Subcutaneous adipose tissue (tissue), 4 donors: ENCODE measurements around the gene PLEKHB1. TPM values are rescaled to one million over a fixed set of nuclear protein-coding genes. Genes with fewer than 3 reads are reported as not detected.

Experiments
- total RNA-seq, 4 donors: library from RNA; depleted of rRNA; stranded (reverse); fragments of >200 nt; gene quantifications; one replicate each; pipeline ENCODE4 v1.1.0, GENCODE V29; 2016
- TF ChIP-seq, protein P1 (sequence below): fragments of 450-650 bp; IDR thresholded peaks from one replicate; pipeline ENCODE4 v1.5.1; 2016; ENCODE audit warnings: low read depth, mild to moderate bottlenecking, control low read depth, antibody characterized with exemption, moderate library complexity

PLEKHB1 gene
- total RNA-seq, 4 donors from 2014 or later = 0.88 to 1.7 TPM; not detected in 2

DNA sequence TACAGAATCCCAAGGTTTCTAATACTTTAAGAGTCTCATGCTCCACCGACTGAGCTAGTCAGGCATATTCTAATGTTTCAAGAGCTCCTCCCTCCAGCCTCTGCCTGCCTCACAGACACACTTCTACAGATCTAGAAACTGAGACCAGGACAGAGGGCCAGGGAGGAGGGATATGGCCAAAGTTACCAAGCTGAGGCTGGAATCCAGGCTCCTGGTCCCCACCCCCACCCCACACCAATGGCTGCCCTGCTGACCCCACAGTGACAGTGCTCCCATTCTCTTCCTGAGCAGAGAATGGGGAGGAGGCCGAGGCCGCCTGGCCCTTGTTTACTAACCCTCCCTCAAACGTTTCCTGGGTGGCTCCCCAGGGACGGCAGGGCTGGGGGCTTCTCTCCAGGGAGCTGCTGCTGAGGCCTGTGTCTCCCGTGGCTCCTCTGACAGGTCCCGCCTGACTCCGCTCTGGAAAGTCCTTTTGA, 2.2 kb downstream of the PLEKHB1 start:
- TF ChIP-seq, protein P1, sequence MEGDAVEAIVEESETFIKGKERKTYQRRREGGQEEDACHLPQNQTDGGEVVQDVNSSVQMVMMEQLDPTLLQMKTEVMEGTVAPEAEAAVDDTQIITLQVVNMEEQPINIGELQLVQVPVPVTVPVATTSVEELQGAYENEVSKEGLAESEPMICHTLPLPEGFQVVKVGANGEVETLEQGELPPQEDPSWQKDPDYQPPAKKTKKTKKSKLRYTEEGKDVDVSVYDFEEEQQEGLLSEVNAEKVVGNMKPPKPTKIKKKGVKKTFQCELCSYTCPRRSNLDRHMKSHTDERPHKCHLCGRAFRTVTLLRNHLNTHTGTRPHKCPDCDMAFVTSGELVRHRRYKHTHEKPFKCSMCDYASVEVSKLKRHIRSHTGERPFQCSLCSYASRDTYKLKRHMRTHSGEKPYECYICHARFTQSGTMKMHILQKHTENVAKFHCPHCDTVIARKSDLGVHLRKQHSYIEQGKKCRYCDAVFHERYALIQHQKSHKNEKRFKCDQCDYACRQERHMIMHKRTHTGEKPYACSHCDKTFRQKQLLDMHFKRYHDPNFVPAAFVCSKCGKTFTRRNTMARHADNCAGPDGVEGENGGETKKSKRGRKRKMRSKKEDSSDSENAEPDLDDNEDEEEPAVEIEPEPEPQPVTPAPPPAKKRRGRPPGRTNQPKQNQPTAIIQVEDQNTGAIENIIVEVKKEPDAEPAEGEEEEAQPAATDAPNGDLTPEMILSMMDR = no peak

DNA sequence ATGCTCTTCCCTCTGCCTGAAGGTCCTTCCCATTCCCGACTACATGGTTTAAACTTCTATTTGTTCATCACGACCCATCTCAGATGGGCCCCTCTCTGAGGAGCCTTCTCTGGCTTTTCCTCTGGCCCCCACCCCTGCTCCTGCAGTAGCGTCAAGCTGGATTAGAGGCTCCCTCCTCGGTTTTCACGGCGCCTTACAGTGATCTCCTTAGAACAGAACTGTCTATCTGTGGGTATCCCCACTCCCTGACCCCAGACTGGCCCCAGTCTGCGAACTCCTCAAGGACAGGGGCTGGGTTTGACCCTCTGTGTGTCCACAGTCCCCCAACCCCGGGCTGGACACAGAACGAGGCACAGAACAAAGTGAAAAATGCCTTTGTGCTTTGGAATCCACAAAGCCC, 2.8 kb downstream of the PLEKHB1 start:
- TF ChIP-seq, protein P1 = no peak

DNA sequence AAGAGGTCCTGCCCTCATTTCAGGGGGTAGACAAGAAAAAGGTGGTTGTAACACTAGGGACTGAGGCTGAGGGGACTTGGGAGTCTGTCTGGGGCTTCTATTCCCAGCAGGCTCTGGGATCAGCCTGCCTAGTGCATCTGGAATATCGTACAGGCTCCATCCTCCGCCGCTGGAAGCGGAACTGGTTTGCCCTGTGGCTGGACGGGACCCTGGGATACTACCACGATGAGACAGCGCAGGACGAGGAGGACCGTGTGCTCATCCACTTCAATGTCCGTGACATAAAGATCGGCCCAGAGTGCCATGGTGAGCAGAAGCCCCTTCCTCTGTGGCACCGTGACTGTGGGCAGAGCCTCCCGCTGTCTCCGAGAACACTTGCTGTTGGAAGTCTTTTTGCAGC, 4.0 kb downstream of the PLEKHB1 start:
- TF ChIP-seq, protein P1 = no peak

DNA sequence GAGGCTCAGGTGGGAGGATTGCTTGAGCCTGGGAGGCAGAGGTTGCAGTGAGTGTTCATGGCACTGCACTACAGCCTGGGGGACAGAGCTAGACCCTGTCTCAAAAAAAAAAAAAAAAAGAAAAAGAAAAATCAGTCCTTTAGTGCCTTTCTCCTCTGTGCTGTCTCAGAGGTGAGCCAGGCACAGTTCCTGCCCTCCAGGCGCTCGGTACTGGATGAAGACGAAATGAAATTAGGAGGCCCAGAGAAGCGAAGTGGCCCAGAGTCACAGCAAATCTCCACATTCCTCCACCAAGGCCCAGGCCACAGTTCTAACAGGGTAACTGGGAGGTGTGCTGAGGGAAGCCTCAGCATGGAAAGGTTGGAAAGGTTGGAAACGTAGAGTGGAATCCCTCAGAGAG, 4.9 kb downstream of the PLEKHB1 start:
- TF ChIP-seq, protein P1 = no peak

DNA sequence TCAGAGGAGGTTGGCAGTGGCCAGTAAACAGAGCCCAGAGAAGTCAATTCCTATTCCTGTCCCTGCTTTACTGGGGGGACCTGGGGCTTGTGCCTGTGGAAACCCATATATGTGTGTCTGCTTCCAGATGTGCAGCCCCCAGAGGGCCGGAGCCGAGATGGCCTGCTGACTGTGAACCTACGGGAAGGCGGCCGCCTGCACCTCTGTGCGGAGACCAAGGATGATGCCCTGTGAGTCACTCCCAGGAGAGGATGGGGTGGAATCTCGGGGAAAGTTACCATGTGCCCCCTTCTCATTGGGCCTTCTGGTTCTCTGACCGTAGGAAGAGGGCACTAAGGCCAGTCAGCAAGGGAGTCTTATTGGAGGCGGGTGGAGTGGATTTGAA, 5.3 kb downstream of the PLEKHB1 start:
- TF ChIP-seq, protein P1 = no peak

DNA sequence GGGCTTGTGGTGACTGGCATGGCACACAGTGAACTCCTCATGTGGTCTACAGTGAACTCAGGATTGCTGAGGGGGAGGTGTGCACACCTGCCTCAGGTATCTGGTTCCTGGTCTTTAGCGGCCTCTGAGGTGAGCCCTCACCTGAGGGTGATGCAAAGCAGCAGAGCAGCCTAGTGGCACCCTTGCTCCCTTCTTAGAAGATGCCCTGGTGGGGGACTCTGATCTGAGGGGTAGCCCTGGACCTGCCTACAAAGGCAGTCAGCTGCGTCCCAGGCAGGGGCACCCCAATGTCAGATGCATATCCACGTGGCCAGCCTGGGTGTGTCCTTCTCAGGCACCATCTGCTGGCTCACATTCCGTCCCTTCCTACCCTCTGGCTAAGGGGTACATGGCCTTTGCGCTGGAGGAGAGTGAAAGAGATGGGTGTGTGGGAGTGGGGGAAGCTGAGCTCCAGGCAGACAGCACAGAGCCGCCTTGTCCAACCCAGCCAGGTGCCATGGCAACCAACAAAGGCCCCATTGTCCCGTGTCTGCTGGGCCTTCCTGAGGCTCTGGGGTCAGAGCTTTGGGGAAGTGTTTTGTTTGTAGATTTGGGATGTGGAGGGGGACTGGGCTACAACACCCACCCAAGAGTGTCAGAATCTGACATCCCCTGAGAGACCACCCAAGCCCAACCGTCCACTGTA, 5.8 kb downstream of the PLEKHB1 start:
- TF ChIP-seq, protein P1 = no peak

DNA sequence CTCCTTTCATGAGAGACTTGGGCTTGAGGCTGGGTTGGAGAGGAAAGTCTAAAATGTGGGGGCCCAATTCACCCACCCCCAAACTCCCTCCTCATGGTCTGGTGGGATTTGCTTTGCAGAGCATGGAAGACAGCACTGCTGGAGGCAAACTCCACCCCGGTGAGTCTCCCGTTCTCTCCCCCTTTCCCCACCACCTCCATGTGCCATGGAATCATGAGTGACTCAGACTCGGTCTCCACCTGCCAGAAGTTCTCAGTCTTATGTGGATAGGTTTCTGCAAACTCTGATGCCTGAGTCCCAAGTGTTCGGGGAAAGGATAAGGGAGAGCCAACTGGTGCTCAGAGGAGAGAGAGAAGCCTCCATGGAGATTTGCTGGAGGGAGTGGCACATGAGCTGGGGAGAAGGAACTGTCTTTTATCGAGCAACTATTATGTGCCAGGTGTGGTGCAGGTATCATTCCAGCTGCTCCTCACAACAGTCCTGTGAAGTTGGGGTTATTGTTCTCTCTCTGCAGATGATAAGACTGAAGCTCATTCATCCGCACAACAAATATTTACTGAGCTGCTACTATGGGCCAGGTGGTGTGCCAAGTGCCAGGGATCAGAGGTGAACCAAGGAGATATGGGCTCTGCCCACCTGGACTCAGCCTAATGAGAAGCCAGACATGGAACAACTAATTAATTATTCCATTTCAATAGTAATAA, 6.6 kb downstream of the PLEKHB1 start:
- TF ChIP-seq, protein P1 = no peak
